ENCODE measurements around the gene AKR1D1. TPM values are rescaled to one million over a fixed set of nuclear protein-coding genes. Genes with fewer than 3 reads are reported as not detected.

AKR1D1 gene
- total and polyA plus RNA-seq, 2 of the 13 experiments (the other 11 are each of a cell fraction or from before 2014, with no cell fraction given), result 6.9 to 37.0 TPM

- TF ChIP-seq ZNF318 (CRISPR knock-in tag; IDR thresholded peaks at IDR 0.05), result no peak
- TF ChIP-seq CREM (IDR thresholded peaks at IDR 0.05), result peak; percentile 12; the same call in 1 of the 2 replicates
- TF ChIP-seq CREM (CRISPR knock-in tag; IDR thresholded peaks at IDR 0.05), result no peak
- no peak for TF ChIP-seq EHMT2 (IDR thresholded peaks at IDR 0.05; ENCODE audit: borderline replicate concordance, low read depth, low read length)
- TF ChIP-seq ZNF569 (CRISPR knock-in tag; IDR thresholded peaks at IDR 0.05; ENCODE audit: borderline replicate concordance), result no peak
- 0 out of 2 replicates have a peak, but pooled peaks have one; percentile 25 for TF ChIP-seq HDAC2 (CRISPR knock-in tag; IDR thresholded peaks at IDR 0.05)
- no peak for TF ChIP-seq SOX13 (IDR thresholded peaks at IDR 0.05)
- TF ChIP-seq SOX13 (CRISPR knock-in tag; conservative IDR thresholded peaks at IDR 0.05 in 1 of 2, IDR thresholded peaks at IDR 0.05 in 1 of 2), result peak in 1 of 2 experiments; percentile 66; a peak in 2 of 4 replicates
- no peak for TF ChIP-seq ZNF850 (CRISPR knock-in tag; conservative IDR thresholded peaks at IDR 0.05)
- no peak for TF ChIP-seq ZBTB25 (CRISPR knock-in tag; IDR thresholded peaks at IDR 0.05)
- TF ChIP-seq ZFP91 (CRISPR knock-in tag; IDR thresholded peaks at IDR 0.05; ENCODE audit: borderline replicate concordance), result no peak
- no peak for TF ChIP-seq TGIF2 (CRISPR knock-in tag; IDR thresholded peaks at IDR 0.05)
- TF ChIP-seq HNF4A (CRISPR knock-in tag; IDR thresholded peaks at IDR 0.05), result 0 out of 2 replicates have a peak, but pooled peaks have one; percentile 9
- TF ChIP-seq ZNF264 (CRISPR knock-in tag; IDR thresholded peaks at IDR 0.05), result no peak
- TF ChIP-seq TP53 (CRISPR knock-in tag; conservative IDR thresholded peaks at IDR 0.05), result no peak
- no peak for TF ChIP-seq ZBTB39 (CRISPR knock-in tag; IDR thresholded peaks at IDR 0.05)
- no peak for TF ChIP-seq SP4 (CRISPR knock-in tag; IDR thresholded peaks at IDR 0.05)
- TF ChIP-seq GATAD2A (CRISPR knock-in tag; IDR thresholded peaks at IDR 0.05), result peak; percentile 42; the same call in 1 of the 2 replicates
Measured at GRCh38 chr7:138076196-138076595, at the start of gene AKR1D1 (continued).

Measured in HepG2 (cell line).